Psoas muscle (tissue), 8 donors: ENCODE results near the gene NOTCH4. TPM values are rescaled to one million over a fixed set of nuclear protein-coding genes. Genes with fewer than 3 reads are reported as not detected.

ENCODE experiments used
- ATAC-seq, 4 donors: fragments of 200-7000 bp; cut with Tn5 transposase; one replicate each; pipeline ENCODE4 v1.9.1; 2020; ENCODE audit warnings: moderate library complexity in 3 of 4, mild to moderate bottlenecking in 2 of 4
- DNase-seq, 2 donors: peaks; one replicate each; pipeline ENCODE4 v3.0.0-alpha.2; 2020
- H3K27ac ChIP-seq: fragments of 200-600 bp; one replicate; pipeline ENCODE4 v1.8.0; 2022
- H3K27me3 ChIP-seq, 3 donors: fragments of 200-600 bp in 1 of 3; one replicate each; pipeline versions ENCODE4 v1.6.1 to v1.8.0; 2013 to 2022; ENCODE audit warnings: low read length in 2 of 3, mild to moderate bottlenecking in 2 of 3, moderate library complexity in 1 of 3; ENCODE audit not compliant: insufficient read depth in 3 of 3
- H3K36me3 ChIP-seq, 2 donors: fragments of 200-600 bp in 1 of 2; one replicate each; pipeline versions ENCODE4 v1.6.1 to v1.8.0; 2013 to 2022; ENCODE audit warnings: low read depth in 1 of 2, mild to moderate bottlenecking in 1 of 2, moderate library complexity in 1 of 2; ENCODE audit not compliant: insufficient read depth in 1 of 2
- H3K4me1 ChIP-seq: fragments of 200-600 bp; one replicate; pipeline ENCODE4 v1.8.0; 2022
- H3K4me3 ChIP-seq: fragments of 200-600 bp; one replicate; pipeline ENCODE4 v1.8.0; 2022; ENCODE audit warnings: mild to moderate bottlenecking
- H3K9me3 ChIP-seq: fragments of 200-600 bp; one replicate; pipeline ENCODE4 v1.8.0; 2022
- WGBS, 3 donors: extraction: QIAGEN DNeasy Blood & Tissue Kit; methylation state at CpG; one replicate each; pipeline versions ENCODE4 v1.1.6 to v1.1.7; 2013; 5-methylcytosine and 5-hydroxymethylcytosine counted together
- intact Hi-C, 2 donors: fragments of 100-400 bp; cut with DNase I; formaldehyde crosslinking; loops; one replicate each; pipeline versions ENCODE4 v1.11.0 to v1.14.2; 2022
- polyA plus RNA-seq, 3 donors: library from polyadenylated mRNA; stranded (reverse); fragments of 200-250 nt; gene quantifications; one replicate each; pipeline ENCODE4 v1.2.3, GENCODE V29; 2013
- total RNA-seq, 4 donors: library from RNA; stranded (reverse); fragmentation: NEBNext Ultra II Directional in 2 of 4; extraction: Animal tissue kit (Norgen Biotek cat#: 25700) in 2 of 4; gene quantifications; one replicate each; pipeline versions ENCODE4 v1.2.1 to v1.2.4, GENCODE V29; 2021 to 2023
- TF ChIP-seq, protein P1 (sequence below): fragments of 200-600 bp; IDR thresholded peaks from one replicate; pipeline ENCODE4 v1.8.0; 2022; ENCODE audit warnings: antibody characterized with exemption
- donor health status: healthy with polysubstance abuse.
- donor health status: DM: no; HTN: no; CAD: no; lungs with moderate emphysema.
- donor health status: Bipolar disorder and iron deficiency.
- donor health status: healthy.
- donor health status: DM: yes; HTN: yes; CAD: no.
- donor health status: DM: no; HTN: no; CAD: no.
- donor health status: DM: no; HTN: no; CAD: no.
- donor health status: DM: yes; HTN: yes; CAD: no.

Gene NOTCH4
- total and polyA plus RNA-seq, 7 donors = 9.7 to 19.5 (median 12.6) TPM

DNA sequence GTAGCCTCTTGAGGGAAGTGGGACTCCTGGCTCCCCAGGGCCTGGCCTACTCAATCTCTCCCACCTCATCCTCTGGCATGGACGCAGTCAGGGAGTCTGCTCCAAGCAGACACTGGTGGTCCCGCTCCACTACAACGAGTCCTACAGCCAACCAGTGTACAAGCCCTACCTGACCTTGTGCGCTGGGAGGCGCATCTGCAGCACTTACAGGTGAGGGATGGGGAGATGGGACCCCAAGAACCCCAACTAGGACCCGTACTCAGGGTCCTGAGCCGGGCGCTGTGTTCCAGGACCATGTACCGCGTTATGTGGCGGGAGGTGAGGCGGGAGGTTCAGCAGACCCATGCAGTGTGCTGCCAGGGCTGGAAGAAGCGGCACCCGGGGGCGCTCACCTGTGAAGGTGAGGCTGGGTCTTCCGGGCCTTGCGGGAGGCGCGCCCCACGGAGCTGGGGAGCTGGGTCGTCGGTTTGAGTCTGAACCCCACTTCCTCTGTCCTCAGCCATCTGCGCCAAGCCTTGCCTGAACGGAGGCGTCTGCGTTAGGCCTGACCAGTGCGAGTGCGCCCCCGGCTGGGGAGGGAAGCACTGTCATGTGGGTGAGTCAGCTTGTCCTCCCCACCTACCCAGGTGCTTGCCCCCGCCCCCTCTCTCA, 57.3 kb downstream of the NOTCH4 start:
- Histone ChIP-seq H3K27ac (no peak overlapping the region), H3K4me1 (no peaks in the 10 kb centered on the region), H3K9me3 (no peaks in the 10 kb centered on the region), H3K4me3 (no peak overlapping the region), H3K27me3 (no peaks in the 10 kb centered on the region), H3K36me3 (peaks cover 0 to 72% of the 10 kb centered on the region in 2 donors)
- DNase-seq = no peak
- TF ChIP-seq, protein P1, sequence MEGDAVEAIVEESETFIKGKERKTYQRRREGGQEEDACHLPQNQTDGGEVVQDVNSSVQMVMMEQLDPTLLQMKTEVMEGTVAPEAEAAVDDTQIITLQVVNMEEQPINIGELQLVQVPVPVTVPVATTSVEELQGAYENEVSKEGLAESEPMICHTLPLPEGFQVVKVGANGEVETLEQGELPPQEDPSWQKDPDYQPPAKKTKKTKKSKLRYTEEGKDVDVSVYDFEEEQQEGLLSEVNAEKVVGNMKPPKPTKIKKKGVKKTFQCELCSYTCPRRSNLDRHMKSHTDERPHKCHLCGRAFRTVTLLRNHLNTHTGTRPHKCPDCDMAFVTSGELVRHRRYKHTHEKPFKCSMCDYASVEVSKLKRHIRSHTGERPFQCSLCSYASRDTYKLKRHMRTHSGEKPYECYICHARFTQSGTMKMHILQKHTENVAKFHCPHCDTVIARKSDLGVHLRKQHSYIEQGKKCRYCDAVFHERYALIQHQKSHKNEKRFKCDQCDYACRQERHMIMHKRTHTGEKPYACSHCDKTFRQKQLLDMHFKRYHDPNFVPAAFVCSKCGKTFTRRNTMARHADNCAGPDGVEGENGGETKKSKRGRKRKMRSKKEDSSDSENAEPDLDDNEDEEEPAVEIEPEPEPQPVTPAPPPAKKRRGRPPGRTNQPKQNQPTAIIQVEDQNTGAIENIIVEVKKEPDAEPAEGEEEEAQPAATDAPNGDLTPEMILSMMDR = no peak
- intact Hi-C loops = no loop called here
- peak in 2 of 4 donors; percentile 18 to 21 for ATAC-seq
- 82 to 87% (median 85%) methylated on average over 30 of the region's 30 CpGs for WGBS, 3 donors

DNA sequence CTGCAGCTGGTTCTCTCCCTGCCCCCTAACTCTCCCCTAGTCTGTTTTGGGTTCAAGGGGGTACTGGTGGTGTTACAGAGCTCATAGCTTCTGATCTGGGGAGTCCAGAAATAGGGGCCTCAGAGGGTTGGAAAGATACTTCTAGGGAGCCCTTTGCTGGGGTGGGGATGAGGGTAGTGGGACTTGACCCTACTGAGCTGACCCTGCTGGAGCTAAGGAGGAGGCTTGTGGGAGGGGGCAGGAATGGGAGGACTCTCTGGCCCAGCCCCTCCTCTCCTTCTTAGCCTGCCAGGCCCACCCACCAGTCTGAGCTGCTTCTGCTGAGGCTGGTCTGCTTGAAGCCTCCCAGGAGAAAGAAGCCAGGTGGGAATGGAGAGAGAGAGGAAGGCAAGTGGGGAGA, 59.6 kb downstream of the NOTCH4 start, which contains the start of gene EGFL8:
EGFL8 (plus strand) TSS at position 301 of the 400 bp plus-strand sequence. CDS start 1,571 bp downstream, outside the sequence.
- Histone ChIP-seq H3K4me3 (no peak within 1 kb of the TSS), H3K27me3 (no peaks in the 10 kb centered on the region), H3K4me1 (no peaks in the 10 kb centered on the region), H3K36me3 (peaks cover 0 to 70% of the 10 kb centered on the region in 2 donors), H3K9me3 (no peaks in the 10 kb centered on the region), H3K27ac (no peak within 1 kb of the TSS)
- no peak for ATAC-seq
- TF ChIP-seq, protein P1 = no peak
- no peak for DNase-seq
- intact Hi-C loops = no loop called here

DNA sequence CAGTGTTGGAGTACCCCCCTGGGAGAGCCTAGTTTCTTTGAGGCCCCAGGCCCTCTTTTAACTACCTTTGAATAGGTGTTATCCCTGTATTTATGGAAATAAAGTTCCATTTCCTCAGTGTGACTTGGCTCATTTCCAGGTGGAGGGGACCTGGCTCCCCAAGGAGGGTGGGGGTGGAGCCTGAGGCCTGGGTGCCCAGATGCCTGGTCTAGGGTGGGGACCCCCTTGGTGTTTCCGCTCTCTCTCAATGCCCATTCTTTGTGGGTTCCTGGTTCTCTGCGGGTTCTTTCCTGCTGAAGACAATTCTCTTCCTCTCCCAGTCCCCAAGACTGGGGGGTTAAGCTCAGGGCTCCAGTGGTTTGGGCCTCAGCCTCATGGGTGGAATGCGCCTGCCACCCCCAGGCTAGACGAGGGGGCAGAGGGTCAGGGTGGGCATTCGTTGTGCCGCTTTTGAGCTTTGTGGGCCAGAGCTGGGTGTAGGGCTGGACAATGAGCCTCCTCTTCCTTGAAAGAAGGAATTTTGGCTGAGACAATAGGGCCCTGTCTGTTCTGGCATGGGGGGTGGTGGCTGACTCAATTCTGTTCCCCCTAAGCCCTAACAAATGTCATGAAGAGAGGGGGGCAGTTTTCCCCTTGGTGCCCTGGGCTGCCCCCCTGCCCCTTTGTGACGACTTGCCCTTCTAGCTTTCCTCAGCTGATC, 60.2 kb downstream of the NOTCH4 start:
- Histone ChIP-seq H3K9me3 (no peaks in the 10 kb centered on the region), H3K27ac (no peak overlapping the region), H3K4me3 (no peak overlapping the region), H3K27me3 (no peaks in the 10 kb centered on the region), H3K36me3 (peaks cover 0 to 69% of the 10 kb centered on the region in 2 donors), H3K4me1 (no peaks in the 10 kb centered on the region)
- DNase-seq (no peak), ATAC-seq (peak in 1 of 4 donors; percentile 27)
- intact Hi-C loops = no loop called here
- 79 to 82% (median 80%) methylated on average over 7 of the region's 7 CpGs for WGBS, 3 donors
- TF ChIP-seq, protein P1 = no peak

DNA sequence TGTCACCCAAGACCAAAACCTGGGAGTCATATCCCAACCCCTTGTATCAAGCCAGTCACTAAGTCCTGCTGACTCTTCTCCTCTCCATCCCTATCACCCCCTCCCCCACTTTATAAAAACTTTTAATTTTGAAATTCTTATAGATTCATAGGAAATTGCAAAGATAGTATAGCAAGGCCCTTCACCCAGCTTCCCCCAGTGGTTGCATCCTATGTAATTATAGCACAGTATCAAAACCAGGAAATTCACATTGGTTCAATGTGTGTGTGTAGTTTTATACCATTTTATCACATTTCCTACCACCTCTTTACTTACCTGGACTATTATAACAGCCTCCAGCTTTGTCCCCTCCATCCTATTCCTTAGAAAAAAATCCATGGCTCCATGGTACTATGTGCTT, 65.8 kb downstream of the NOTCH4 start:
- no peak overlapping the region for H3K4me3 ChIP-seq
- H3K27me3 ChIP-seq = no peaks in the 10 kb centered on the region
- TF ChIP-seq, protein P1 = no peak
- intact Hi-C loops = no loop called here
- no peaks in the 10 kb centered on the region for H3K9me3 ChIP-seq
- DNase-seq = no peak
- no peak for ATAC-seq
- peaks cover 5% of the 10 kb centered on the region for H3K4me1 ChIP-seq
- H3K36me3 ChIP-seq = peaks cover 8 to 68% of the 10 kb centered on the region in 2 donors
- no peak overlapping the region for H3K27ac ChIP-seq
